GM06990 (cell line): ENCODE data around the gene FOSL1.

Source experiments
- DNase-seq: peaks from one replicate; pipeline ENCODE4 v3.0.0-alpha.2; 2011; ENCODE audit not compliant: insufficient read length; ENCODE audit errors: extremely low read depth
- H3K27me3 ChIP-seq: replicated peaks from 2 replicates; pipeline ENCODE4 v1.6.0; 2011; ENCODE audit warnings: low read length; ENCODE audit not compliant: control insufficient read depth, insufficient read depth
- H3K36me3 ChIP-seq: 2 replicates; pipeline ENCODE4 v1.5.1; 2011; ENCODE audit warnings: low read length; ENCODE audit not compliant: control insufficient read depth, insufficient read depth
- H3K4me3 ChIP-seq: replicated peaks from 2 replicates; pipeline ENCODE4 v1.5.1; 2011; ENCODE audit warnings: low read depth, mild to moderate bottlenecking, control low read depth, low read length
- TF ChIP-seq, protein P1 (sequence below): IDR thresholded peaks from 2 replicates; pipeline ENCODE4 v1.5.1; 2011; ENCODE audit warnings: low read length, control low read depth, mild to moderate bottlenecking, inconsistent platforms; ENCODE audit not compliant: insufficient read depth, poor library complexity, severe bottlenecking

Gene FOSL1

GRCh38 chr11:65862941-65863888 is 37.0 kb downstream of the FOSL1 start:
- TF ChIP-seq, protein P1, sequence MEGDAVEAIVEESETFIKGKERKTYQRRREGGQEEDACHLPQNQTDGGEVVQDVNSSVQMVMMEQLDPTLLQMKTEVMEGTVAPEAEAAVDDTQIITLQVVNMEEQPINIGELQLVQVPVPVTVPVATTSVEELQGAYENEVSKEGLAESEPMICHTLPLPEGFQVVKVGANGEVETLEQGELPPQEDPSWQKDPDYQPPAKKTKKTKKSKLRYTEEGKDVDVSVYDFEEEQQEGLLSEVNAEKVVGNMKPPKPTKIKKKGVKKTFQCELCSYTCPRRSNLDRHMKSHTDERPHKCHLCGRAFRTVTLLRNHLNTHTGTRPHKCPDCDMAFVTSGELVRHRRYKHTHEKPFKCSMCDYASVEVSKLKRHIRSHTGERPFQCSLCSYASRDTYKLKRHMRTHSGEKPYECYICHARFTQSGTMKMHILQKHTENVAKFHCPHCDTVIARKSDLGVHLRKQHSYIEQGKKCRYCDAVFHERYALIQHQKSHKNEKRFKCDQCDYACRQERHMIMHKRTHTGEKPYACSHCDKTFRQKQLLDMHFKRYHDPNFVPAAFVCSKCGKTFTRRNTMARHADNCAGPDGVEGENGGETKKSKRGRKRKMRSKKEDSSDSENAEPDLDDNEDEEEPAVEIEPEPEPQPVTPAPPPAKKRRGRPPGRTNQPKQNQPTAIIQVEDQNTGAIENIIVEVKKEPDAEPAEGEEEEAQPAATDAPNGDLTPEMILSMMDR, result no peak

DNA sequence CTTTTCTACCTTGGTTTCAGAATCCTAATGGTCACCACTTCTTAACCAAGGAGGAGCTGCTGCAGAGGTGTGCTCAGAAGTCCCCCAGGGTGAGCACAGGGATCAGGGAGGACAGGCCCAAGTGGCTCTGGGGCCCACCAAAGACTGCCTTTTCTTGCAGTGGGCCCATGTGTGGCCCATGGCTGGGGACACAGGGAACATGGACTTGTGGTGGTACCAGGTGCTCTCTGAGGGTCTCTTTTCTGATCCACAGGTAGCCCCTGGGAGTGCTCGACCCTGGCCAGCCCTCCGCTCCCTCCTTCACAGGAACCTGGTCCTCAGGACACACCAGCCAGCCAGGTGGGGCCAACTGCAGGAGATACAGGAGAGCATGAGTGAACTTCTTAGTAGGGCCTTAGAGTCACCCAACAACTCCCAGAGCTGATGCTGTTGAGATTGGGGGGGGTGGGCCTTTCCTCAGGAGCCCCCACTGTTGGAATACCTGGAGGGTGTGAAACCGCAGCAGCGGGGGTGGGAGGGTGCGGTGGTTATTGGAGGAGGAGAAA is 37.9 kb downstream of the FOSL1 start:
- DNase-seq, result no peak
- TF ChIP-seq, protein P1, result no peak
- Histone ChIP-seq H3K36me3 (peaks cover 44% of the 10 kb centered on the region), H3K27me3 (no peaks in the 10 kb centered on the region), H3K4me3 (no peak overlapping the region)

More at GRCh38 chr11:65862941-65863888, 37.0 kb downstream of the FOSL1 start:
- DNase-seq, result no peak
- no peaks in the 10 kb centered on the region for H3K27me3 ChIP-seq
- peaks cover 44% of the 10 kb centered on the region for H3K36me3 ChIP-seq
- no peak overlapping the region for H3K4me3 ChIP-seq

DNA sequence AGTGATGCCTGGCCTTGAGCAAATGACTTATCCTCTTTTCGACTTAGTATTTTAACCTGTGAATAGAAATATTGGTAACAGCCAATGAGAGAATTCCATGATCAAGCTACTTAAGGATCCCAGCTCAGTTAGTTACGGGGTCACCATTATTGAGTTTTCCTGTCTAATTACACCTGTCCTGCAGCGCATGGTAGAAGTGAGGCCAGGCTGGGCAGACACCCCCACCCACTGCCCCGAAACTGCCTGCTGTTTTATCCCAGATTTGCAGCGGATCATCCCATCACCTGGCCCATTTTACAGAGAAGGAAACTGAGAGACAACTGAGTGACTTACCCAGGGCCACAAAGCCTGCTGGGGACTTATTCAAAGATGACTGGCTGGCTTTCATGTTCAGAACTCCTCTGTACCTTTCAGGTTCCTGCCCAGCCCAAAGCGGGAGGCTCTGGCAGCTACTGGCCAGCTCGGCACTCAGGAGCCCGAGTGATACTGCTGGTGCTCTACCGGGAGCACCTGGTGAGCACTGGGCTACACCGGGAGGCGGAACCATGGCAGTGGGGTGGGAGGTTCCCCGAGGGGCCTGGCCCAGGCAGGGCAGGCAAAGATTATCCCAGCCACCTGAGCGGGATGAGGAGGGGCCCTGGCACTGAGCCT is 38.5 kb downstream of the FOSL1 start:
- Histone ChIP-seq H3K4me3 (peak overlapping the region; percentile 97), H3K27me3 (no peaks in the 10 kb centered on the region), H3K36me3 (peaks cover 39% of the 10 kb centered on the region)
- TF ChIP-seq, protein P1, result no peak
- DNase-seq, result no peak

DNA sequence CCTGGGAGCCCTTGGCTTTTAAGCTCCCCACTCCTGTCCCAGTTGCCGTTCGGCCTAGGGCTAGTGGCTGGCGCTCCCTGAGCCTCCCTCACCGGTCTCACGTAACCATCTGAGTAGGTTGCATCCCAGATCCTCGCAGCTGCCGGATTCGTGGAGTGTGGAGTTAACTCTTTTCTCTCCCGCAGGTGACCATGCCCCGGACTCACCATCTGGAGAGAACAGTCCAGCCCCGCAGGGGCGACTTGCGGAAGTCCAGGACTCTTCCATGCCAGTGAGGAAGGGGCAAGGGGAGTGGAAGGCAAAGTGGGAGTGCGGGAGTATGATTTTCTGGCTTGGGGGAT is 39.1 kb downstream of the FOSL1 start:
- Histone ChIP-seq H3K27me3 (no peaks in the 10 kb centered on the region), H3K4me3 (peak overlapping the region; percentile 97), H3K36me3 (peaks cover 36% of the 10 kb centered on the region)
- no peak for DNase-seq
- TF ChIP-seq, protein P1, result no peak

- no peaks in the 10 kb centered on the region for H3K27me3 ChIP-seq
- peak within 1 kb of the TSS; percentile 97 for H3K4me3 ChIP-seq
- DNase-seq, result peak; percentile 98
- TF ChIP-seq, protein P1, result peak; percentile 86
- peaks cover 37% of the 10 kb centered on the region for H3K36me3 ChIP-seq
Measured at GRCh38 chr11:65860278-65861164, 39.7 kb downstream of the FOSL1 start, which contains the start of gene MUS81. TSS of gene MUS81 (plus strand) at chr11:65860433. CDS start at chr11:65860754, 321 bp downstream.
